Parathyroid adenoma (tissue), 2 donors: ENCODE results near the gene SYT7.

ENCODE experiments used
- H2AFZ ChIP-seq: fragments of 300-600 bp; sonication (generic); one replicate; pipeline ENCODE4 v1.7.0; 2017; ENCODE audit warnings: antibody characterized with exemption, mild to moderate bottlenecking
- H3K27ac ChIP-seq: fragments of 300-600 bp; sonication (generic); one replicate; pipeline ENCODE4 v1.7.0; 2017
- H3K27me3 ChIP-seq: fragments of 300-600 bp; sonication (generic); one replicate; pipeline ENCODE4 v1.7.0; 2017; ENCODE audit warnings: low read length; ENCODE audit not compliant: control insufficient read depth, insufficient read depth
- H3K36me3 ChIP-seq: fragments of 300-600 bp; sonication (generic); one replicate; pipeline ENCODE4 v1.7.0; 2017; ENCODE audit warnings: low read length; ENCODE audit not compliant: control insufficient read depth, insufficient read depth
- H3K4me1 ChIP-seq: fragments of 300-600 bp; sonication (generic); one replicate; pipeline ENCODE4 v1.7.0; 2017; ENCODE audit warnings: control low read depth
- H3K4me2 ChIP-seq: fragments of 300-600 bp; sonication (generic); one replicate; pipeline ENCODE4 v1.7.0; 2017; ENCODE audit warnings: low read length
- H3K4me3 ChIP-seq: fragments of 300-600 bp; sonication (generic); one replicate; pipeline ENCODE4 v1.7.0; 2017; ENCODE audit warnings: low read depth, low read length
- H3K79me2 ChIP-seq: fragments of 300-600 bp; sonication (generic); one replicate; pipeline ENCODE4 v1.7.0; 2017; ENCODE audit warnings: control low read depth
- H3K9ac ChIP-seq: fragments of 300-600 bp; sonication (generic); one replicate; pipeline ENCODE4 v1.7.0; 2017; ENCODE audit warnings: mild to moderate bottlenecking
- H3K9me3 ChIP-seq: fragments of 300-600 bp; sonication (generic); one replicate; pipeline ENCODE4 v1.7.0; 2017; ENCODE audit warnings: low read length; ENCODE audit not compliant: control insufficient read depth
- TF ChIP-seq, protein P1 (sequence below): fragments of 300-600 bp; sonication (generic); IDR thresholded peaks from one replicate; pipeline ENCODE4 v1.7.0; 2017; ENCODE audit warnings: antibody characterized with exemption, mild to moderate bottlenecking
- donor health status: primary hyperparathyroidism.

Gene SYT7

DNA sequence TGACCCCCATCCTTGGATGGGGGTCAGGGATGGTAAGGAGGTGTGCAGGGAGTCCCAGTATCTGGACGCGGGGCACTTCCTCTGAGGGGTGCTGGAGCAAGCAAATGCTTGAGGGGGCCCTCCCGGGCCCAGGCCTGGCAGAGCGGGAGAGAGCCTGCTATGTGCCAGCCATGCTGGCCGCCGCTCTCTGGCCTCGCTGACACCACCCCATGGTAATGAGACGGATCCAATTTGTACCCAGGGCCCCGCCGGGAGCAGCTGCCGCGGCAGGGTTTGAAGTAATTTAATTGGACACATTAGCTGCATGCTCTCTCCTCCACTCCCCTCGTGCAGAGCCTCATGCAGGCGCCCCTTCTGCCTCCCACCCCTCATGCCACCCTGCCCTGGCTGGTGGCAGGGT, 6.3 kb downstream of the SYT7 start:
- Histone ChIP-seq H3K9ac (no peak overlapping the region), H3K4me3 (no peak overlapping the region), H3K36me3 (no peaks in the 10 kb centered on the region), H3K27me3 (no peaks in the 10 kb centered on the region), H3K4me2 (no peak overlapping the region), H3K27ac (no peak overlapping the region), H3K79me2 (no peaks in the 10 kb centered on the region), H2AFZ (no peak overlapping the region), H3K9me3 (no peaks in the 10 kb centered on the region), H3K4me1 (peaks cover 4% of the 10 kb centered on the region)
- TF ChIP-seq, protein P1, sequence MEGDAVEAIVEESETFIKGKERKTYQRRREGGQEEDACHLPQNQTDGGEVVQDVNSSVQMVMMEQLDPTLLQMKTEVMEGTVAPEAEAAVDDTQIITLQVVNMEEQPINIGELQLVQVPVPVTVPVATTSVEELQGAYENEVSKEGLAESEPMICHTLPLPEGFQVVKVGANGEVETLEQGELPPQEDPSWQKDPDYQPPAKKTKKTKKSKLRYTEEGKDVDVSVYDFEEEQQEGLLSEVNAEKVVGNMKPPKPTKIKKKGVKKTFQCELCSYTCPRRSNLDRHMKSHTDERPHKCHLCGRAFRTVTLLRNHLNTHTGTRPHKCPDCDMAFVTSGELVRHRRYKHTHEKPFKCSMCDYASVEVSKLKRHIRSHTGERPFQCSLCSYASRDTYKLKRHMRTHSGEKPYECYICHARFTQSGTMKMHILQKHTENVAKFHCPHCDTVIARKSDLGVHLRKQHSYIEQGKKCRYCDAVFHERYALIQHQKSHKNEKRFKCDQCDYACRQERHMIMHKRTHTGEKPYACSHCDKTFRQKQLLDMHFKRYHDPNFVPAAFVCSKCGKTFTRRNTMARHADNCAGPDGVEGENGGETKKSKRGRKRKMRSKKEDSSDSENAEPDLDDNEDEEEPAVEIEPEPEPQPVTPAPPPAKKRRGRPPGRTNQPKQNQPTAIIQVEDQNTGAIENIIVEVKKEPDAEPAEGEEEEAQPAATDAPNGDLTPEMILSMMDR = no peak

DNA sequence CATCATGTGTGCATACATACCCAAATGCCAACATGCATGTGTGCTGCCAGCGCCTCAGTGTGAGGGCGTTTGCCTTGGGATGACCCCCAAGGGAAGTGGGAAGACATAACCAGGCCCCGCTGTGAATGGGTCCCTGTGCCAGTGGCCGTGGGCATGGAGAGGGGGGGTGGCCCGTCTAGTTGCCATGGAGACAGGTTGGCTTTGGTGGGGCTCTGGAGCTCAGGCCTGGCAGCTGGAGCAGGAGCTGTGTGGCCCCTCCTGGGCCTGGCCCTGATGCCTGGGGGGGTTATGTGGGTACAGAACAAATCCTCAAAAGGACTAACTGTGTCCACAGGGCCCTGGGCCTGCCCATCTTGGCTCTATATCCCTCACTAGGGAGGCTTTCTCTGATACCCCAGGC, 8.0 kb downstream of the SYT7 start:
- Histone ChIP-seq H3K9me3 (no peaks in the 10 kb centered on the region), H3K9ac (no peak overlapping the region), H3K27ac (no peak overlapping the region), H3K79me2 (no peaks in the 10 kb centered on the region), H3K4me3 (no peak overlapping the region), H2AFZ (no peak overlapping the region), H3K4me2 (no peak overlapping the region), H3K4me1 (peaks cover 4% of the 10 kb centered on the region), H3K27me3 (no peaks in the 10 kb centered on the region), H3K36me3 (no peaks in the 10 kb centered on the region)
- TF ChIP-seq, protein P1 = no peak

DNA sequence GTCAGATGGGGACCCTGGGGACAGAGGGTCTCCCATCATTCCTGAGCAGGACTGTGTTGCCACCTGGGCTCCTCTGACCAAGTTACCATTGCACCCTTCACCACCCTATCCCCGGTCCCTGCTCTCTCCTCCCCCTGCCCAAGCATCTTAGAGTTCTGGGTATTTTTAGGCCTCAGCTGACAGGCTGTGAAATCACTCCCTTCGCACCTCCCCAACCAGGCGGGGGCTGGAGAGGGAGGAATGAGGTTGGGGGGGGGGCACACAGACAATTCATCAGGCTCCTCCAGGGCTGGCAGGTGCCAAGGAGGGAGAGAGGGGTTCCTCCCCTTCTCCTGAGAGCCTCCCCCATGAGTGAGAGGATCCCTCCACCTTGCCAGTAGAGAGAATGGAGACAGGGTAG, 9.0 kb downstream of the SYT7 start:
- Histone ChIP-seq H3K4me3 (no peak overlapping the region), H3K27ac (no peak overlapping the region), H3K4me2 (no peak overlapping the region), H3K27me3 (no peaks in the 10 kb centered on the region), H3K4me1 (peaks cover 4% of the 10 kb centered on the region), H3K36me3 (no peaks in the 10 kb centered on the region), H3K79me2 (no peaks in the 10 kb centered on the region), H2AFZ (no peak overlapping the region), H3K9ac (no peak overlapping the region), H3K9me3 (no peaks in the 10 kb centered on the region)
- TF ChIP-seq, protein P1 = no peak

DNA sequence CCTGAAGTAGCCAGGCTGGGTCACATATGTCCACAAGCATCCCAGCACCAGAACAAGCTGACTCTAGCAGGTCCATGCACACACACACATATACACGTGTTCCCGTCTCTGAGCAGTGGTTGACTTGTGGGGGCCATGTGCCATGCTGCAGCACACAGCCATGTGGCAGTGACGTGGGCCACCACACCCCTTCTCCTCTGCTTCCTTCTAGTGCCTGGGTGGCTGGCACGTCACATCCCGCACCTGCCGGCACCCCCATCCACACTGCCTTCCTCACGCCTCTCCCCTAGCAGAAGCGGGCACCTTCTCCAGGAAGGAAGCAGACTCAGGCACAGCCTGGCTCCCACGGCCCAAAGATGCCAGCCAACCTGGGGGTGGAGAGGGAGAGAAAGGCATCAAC, 9.5 kb downstream of the SYT7 start:
- Histone ChIP-seq H3K36me3 (no peaks in the 10 kb centered on the region), H3K4me3 (no peak overlapping the region), H3K9me3 (no peaks in the 10 kb centered on the region), H3K79me2 (no peaks in the 10 kb centered on the region), H3K27me3 (no peaks in the 10 kb centered on the region), H3K27ac (no peak overlapping the region), H2AFZ (no peak overlapping the region), H3K4me2 (no peak overlapping the region), H3K9ac (no peak overlapping the region), H3K4me1 (peaks cover 4% of the 10 kb centered on the region)
- TF ChIP-seq, protein P1 = no peak

DNA sequence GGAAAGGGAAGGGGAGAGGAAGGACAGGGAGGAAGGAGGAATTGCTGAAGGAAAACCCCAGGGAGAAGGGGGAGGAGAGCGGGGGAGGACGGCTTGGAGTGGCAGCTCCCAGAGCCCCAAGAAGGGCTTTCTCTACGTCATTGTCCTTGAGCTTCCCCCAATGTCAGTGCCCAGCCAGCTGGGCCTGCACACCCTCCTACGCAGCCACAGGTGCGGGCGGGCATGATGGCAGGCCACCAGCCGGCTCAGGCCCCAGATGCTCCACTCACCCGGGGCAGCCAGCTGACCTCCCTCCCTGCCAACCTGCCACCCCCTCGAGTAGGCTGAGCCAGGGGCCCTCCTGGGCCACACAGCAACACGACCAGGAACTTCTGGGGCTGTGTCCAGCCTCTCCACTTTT, 11.2 kb downstream of the SYT7 start:
- H3K27ac ChIP-seq = no peak overlapping the region
- no peaks in the 10 kb centered on the region for H3K27me3 ChIP-seq
- H3K9ac ChIP-seq = no peak overlapping the region
- peaks cover 4% of the 10 kb centered on the region for H3K4me1 ChIP-seq
- no peaks in the 10 kb centered on the region for H3K36me3 ChIP-seq
- TF ChIP-seq, protein P1 = no peak
- H2AFZ ChIP-seq = peak overlapping the region; percentile 50
- H3K79me2 ChIP-seq = no peaks in the 10 kb centered on the region
- H3K4me3 ChIP-seq = no peak overlapping the region
- no peaks in the 10 kb centered on the region for H3K9me3 ChIP-seq
- H3K4me2 ChIP-seq = no peak overlapping the region
